ENCODE measurements around the gene DENND4C.

Gene DENND4C

DNA sequence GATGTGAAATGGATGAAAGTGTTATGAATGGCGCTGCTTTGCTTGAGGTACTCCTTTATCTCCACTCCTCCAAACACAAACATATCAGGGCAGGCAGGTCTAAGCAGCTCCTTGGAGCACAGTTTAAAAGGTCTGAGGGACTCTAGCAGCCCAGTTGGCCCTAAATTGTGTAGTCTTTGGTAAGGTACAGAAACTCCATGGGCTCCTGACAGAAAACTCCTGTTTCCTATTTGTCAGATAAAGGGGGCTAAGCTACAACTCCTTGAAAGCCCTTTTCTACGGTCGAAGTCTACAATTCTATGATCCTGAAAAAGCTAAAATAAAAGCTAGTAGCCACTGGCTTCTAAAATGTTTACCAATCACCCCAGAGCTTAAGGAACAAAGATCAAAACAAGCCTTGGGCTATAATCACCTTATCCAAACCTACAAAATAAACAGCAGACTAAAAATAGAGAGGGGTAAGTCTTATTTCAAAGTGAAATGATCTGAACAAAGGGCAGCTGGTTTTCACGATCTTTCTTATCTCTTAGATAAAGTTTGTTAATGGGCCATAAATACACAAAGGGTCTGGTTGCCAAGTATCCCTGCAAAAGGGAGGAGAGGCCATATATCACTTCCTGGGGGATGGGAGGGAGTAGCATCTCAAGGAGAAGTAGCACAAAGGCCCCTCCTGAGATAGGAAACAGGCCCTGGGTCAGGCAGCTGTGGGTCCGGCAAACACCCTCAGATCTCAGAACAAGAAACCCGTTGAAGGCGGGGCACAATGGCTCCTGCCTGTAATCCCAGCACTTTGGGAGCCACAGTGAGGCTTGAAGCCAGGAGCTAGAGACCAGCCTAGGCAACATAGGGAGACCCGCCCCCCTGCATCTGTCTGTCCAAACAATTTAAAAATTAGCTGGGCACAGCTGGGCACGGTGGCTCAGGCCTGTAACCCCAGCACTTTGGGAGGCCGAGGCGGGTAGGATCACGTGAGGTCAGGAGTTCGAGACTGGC, 28.3 kb upstream of the DENND4C start:
- Histone ChIP-seq H3K27me3 (ENCODE audit: low read length) (no peaks in the 10 kb centered on the region), H3K27ac (ENCODE audit: low read depth, low read length) (no peak overlapping the region), H4K20me1 (ENCODE audit: low read depth, low read length) (no peaks in the 10 kb centered on the region), H2AFZ (ENCODE audit: low read depth, low read length, severe bottlenecking) (no peak overlapping the region), H3K79me2 (ENCODE audit: insufficient read depth, low read length) (no peaks in the 10 kb centered on the region), H3K36me3 (ENCODE audit: low read length) (no peaks in the 10 kb centered on the region), H3F3A (ENCODE audit: insufficient read depth) (no peaks in the 10 kb centered on the region), H3K9ac (ENCODE audit: low read length) (no peak overlapping the region), H3K9me2 (replicated peaks; ENCODE audit: insufficient read depth, low read length) (no peaks in the 10 kb centered on the region), H3K9me3 (ENCODE audit: insufficient read depth, low read length) (no peaks in the 10 kb centered on the region), H3K4me3 (ENCODE audit: insufficient read depth, low read length, poor library complexity, severe bottlenecking) (no peak overlapping the region), H3K4me2 (ENCODE audit: low read depth, low read length, poor library complexity, severe bottlenecking) (no peak overlapping the region)
- TF ChIP-seq CTCF (IDR thresholded peaks at IDR 0.05; ENCODE audit: insufficient read depth, low read length, poor library complexity, severe bottlenecking) = no peak
- no peak for TF ChIP-seq EZH2phosphoT487 (conservative IDR thresholded peaks at IDR 0.05; ENCODE audit: low read length)

GRCh38 chr9:19203058-19203457, 27.4 kb upstream of the DENND4C start:
- Histone ChIP-seq H3K79me2 (ENCODE audit: insufficient read depth, low read length) (no peaks in the 10 kb centered on the region), H3K27ac (ENCODE audit: low read depth, low read length) (no peak overlapping the region), H3K36me3 (ENCODE audit: low read length) (no peaks in the 10 kb centered on the region), H3K4me2 (ENCODE audit: low read depth, low read length, poor library complexity, severe bottlenecking) (no peak overlapping the region), H3K9me3 (ENCODE audit: insufficient read depth, low read length) (no peaks in the 10 kb centered on the region), H2AFZ (ENCODE audit: low read depth, low read length, severe bottlenecking) (no peak overlapping the region), H3K9ac (ENCODE audit: low read length) (no peak overlapping the region), H4K20me1 (ENCODE audit: low read depth, low read length) (no peaks in the 10 kb centered on the region), H3K4me3 (ENCODE audit: insufficient read depth, low read length, poor library complexity, severe bottlenecking) (no peak overlapping the region), H3K9me2 (replicated peaks; ENCODE audit: insufficient read depth, low read length) (no peaks in the 10 kb centered on the region), H3K27me3 (ENCODE audit: low read length) (no peaks in the 10 kb centered on the region), H3F3A (ENCODE audit: insufficient read depth) (no peaks in the 10 kb centered on the region)
- TF ChIP-seq EZH2phosphoT487 (conservative IDR thresholded peaks at IDR 0.05; ENCODE audit: low read length) (no peak), CTCF (IDR thresholded peaks at IDR 0.05; ENCODE audit: insufficient read depth, low read length, poor library complexity, severe bottlenecking) (no peak)

DNA sequence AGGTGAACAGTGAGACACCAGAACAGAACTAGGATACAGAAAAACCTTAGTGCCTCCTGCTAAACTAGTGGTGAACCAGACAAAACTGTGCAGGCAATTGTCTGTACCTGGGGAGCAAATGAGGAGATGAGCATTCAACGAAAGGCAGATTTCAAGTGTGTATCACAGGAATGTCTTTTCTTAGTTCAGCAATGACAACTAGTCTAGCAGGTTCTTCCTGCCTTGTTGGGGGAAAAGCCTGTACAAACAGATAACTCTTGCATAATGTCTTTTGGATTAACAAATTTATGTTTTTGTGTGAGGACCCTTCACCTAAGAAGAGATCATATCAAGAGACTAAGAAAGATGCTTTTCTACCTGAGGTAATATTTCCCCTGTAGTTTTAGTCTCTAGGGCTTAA, 21.8 kb upstream of the DENND4C start:
- no peaks in the 10 kb centered on the region for H3K9me3 ChIP-seq (ENCODE audit: insufficient read depth, low read length)
- H3K4me3 ChIP-seq (ENCODE audit: insufficient read depth, low read length, poor library complexity, severe bottlenecking) = no peak overlapping the region
- H4K20me1 ChIP-seq (ENCODE audit: low read depth, low read length) = no peaks in the 10 kb centered on the region
- TF ChIP-seq EZH2phosphoT487 (conservative IDR thresholded peaks at IDR 0.05; ENCODE audit: low read length) (no peak), CTCF (IDR thresholded peaks at IDR 0.05; ENCODE audit: insufficient read depth, low read length, poor library complexity, severe bottlenecking) (no peak)
- H3K79me2 ChIP-seq (ENCODE audit: insufficient read depth, low read length) = no peaks in the 10 kb centered on the region
- no peak overlapping the region for H3K4me2 ChIP-seq (ENCODE audit: low read depth, low read length, poor library complexity, severe bottlenecking)
- no peak overlapping the region for H2AFZ ChIP-seq (ENCODE audit: low read depth, low read length, severe bottlenecking)
- H3K36me3 ChIP-seq (ENCODE audit: low read length) = no peaks in the 10 kb centered on the region
- no peak overlapping the region for H3K27ac ChIP-seq (ENCODE audit: low read depth, low read length)
- no peak overlapping the region for H3K9ac ChIP-seq (ENCODE audit: low read length)
- H3F3A ChIP-seq (ENCODE audit: insufficient read depth) = no peaks in the 10 kb centered on the region
- H3K27me3 ChIP-seq (ENCODE audit: low read length) = no peaks in the 10 kb centered on the region
- H3K9me2 ChIP-seq (replicated peaks; ENCODE audit: insufficient read depth, low read length) = no peaks in the 10 kb centered on the region

Data from SU-DHL-6 (cell line).